Left colon (tissue), 2 donors: ENCODE data around the gene FOCAD. TPM values are rescaled to one million over a fixed set of nuclear protein-coding genes. Genes with fewer than 3 reads are reported as not detected.

Source experiments
- ATAC-seq: fragments of 200-7000 bp; cut with Tn5 transposase; one replicate; pipeline ENCODE4 v1.9.1; 2020; ENCODE audit warnings: mild to moderate bottlenecking, moderate library complexity
- DNase-seq, 2 donors: peaks; one replicate each; pipeline ENCODE4 v3.0.0-alpha.2; 2020
- intact Hi-C, 2 donors: fragments of 100-400 bp; cut with DNase I in 1 of 2; cut with micrococcal nuclease in 1 of 2; formaldehyde crosslinking; loops; one replicate each; pipeline versions ENCODE4 v1.11.2 to v1.14.0; 2022; cut with DNase I, micrococcal nuclease
- total RNA-seq, 2 donors: library from RNA; stranded (reverse); fragmentation: NEBNext Ultra II Directional; extraction: Animal tissue kit (Norgen Biotek cat#: 25700); gene quantifications; one replicate each; pipeline ENCODE4 v1.2.1, GENCODE V29; 2021
- donor health status: DM: no; HTN: no; CAD: no.
- donor health status: DM: yes; HTN: yes; CAD: no.

Gene FOCAD
- total RNA-seq, 2 donors from 2014 or later = 21.5 to 29.2 TPM

DNA sequence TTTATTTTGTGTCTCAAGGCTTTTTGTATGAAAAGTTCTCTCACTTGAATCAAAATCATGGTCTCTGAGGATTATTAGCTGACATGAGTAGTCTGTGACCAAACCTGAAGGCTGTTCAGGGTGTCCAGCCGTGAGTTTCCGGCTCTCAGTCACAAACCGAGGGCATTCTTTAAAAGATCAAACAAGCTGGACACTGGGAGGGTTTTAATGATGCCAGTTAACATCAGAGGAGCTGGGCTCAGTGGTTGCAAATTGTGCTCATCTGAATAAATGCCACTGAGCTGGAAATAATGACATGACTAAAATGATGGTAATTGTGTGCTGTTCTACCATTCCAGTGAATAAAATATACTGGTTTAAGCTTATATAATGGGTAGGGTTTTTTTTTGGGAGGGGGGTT lies 153.1 kb downstream of the FOCAD start:
- intact Hi-C loops = no loop called here
- DNase-seq (no peak), ATAC-seq (no peak)

GRCh38 chr9:20838218-20838617 lies 154.2 kb downstream of the FOCAD start:
- ATAC-seq (no peak), DNase-seq (no peak)
- intact Hi-C loops = no loop called here

- ATAC-seq (no peak), DNase-seq (no peak)
- intact Hi-C loops = no loop called here
Observed at GRCh38 chr9:20844916-20845315, 160.9 kb downstream of the FOCAD start.

GRCh38 chr9:20848490-20848889 lies 164.4 kb downstream of the FOCAD start:
- ATAC-seq = no peak
- no peak for DNase-seq
- intact Hi-C loops = no loop called here

GRCh38 chr9:20853866-20854265 lies 169.8 kb downstream of the FOCAD start:
- DNase-seq (no peak), ATAC-seq (no peak)
- intact Hi-C loops = no loop called here

- intact Hi-C loops = no loop called here
- ATAC-seq (no peak), DNase-seq (no peak)
Observed at GRCh38 chr9:20854444-20854843, 170.4 kb downstream of the FOCAD start.

- no peak for ATAC-seq
- DNase-seq = no peak
- intact Hi-C loops = no loop called here
Observed at GRCh38 chr9:20863945-20864344, 179.9 kb downstream of the FOCAD start.

DNA sequence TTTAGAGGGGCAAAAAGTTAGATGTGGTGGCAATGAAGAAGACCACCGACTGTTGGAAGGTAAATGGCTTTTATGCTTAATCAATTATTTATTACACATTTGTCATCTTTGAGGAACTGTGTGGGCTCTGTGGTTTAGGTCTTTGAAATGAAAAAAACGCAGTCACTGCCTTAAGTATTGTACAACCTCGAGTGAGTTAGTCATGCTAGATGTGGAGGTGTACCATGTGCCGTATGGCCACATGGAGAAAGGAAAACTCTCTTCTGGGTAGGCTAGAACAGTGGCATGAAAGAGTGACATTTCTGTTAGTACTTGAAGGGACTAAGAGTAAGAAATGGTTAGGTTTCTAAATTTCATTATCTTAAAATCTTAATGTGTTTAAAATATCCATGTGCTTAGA lies 181.3 kb downstream of the FOCAD start:
- DNase-seq (no peak), ATAC-seq (no peak)
- intact Hi-C loops = no loop called here

GRCh38 chr9:20870115-20870514 lies 186.1 kb downstream of the FOCAD start:
- DNase-seq (no peak), ATAC-seq (no peak)
- intact Hi-C loops = no loop called here

DNA sequence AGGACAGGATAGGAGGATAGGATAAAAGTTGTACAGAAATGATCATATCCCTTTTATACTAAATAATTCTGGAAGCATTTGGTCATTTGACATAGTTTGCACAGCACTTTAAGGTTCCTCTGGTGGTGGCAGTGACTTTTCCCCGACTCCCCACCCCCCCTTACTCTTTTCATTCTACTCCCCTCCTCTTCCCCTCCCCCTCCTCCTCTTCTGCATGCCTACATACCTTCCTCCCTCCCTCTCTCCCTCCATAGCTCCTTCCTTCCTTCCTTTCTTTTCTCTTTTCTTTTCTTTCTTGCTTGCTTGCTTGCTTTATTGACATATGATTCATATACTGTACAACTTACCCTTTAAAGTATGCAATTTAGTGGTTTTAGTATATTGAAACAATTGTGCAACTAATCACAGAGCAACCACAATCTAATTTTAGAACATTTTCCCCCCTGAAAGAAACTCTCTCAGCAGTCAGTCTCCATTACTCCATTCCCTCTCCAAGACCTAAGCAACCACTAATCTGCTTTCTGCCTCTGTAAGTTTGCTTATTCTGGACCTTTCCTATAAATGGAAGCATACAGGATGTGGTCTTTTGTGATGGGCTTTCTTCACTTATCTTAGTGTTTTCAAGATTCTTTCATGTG lies 188.4 kb downstream of the FOCAD start:
- no peak for ATAC-seq
- DNase-seq = no peak
- intact Hi-C loops = no loop called here

GRCh38 chr9:20873240-20873865 lies 189.3 kb downstream of the FOCAD start:
- no peak for DNase-seq
- ATAC-seq = no peak
- intact Hi-C loops = no loop called here

GRCh38 chr9:20880271-20880670 lies 196.2 kb downstream of the FOCAD start:
- intact Hi-C loops = no loop called here
- no peak for ATAC-seq
- DNase-seq = no peak

DNA sequence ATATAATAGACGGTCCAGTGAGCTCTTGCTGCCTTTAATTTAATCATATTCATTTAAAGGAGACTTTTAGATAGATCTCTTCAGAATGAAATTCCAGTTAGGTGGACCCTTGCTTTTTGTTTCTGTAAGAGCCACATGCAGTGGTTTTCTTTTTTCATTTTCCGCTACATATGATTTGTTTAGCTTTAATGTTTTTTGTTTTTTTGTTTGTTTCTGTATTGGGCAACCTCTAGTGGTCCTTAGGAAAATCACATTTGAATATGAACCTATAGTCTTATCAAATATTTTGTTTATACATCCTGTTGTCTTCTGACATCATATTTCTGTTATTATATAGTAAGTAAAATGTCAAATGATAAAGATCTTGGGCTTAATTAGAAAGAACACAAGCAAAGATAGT lies 196.6 kb downstream of the FOCAD start:
- intact Hi-C loops = no loop called here
- ATAC-seq (no peak), DNase-seq (no peak)

- ATAC-seq (peak; percentile 61), DNase-seq (peak; percentile 30 to 83)
- intact Hi-C loops = no loop called here
Observed at GRCh38 chr9:20884985-20885593, 201.0 kb downstream of the FOCAD start.

DNA sequence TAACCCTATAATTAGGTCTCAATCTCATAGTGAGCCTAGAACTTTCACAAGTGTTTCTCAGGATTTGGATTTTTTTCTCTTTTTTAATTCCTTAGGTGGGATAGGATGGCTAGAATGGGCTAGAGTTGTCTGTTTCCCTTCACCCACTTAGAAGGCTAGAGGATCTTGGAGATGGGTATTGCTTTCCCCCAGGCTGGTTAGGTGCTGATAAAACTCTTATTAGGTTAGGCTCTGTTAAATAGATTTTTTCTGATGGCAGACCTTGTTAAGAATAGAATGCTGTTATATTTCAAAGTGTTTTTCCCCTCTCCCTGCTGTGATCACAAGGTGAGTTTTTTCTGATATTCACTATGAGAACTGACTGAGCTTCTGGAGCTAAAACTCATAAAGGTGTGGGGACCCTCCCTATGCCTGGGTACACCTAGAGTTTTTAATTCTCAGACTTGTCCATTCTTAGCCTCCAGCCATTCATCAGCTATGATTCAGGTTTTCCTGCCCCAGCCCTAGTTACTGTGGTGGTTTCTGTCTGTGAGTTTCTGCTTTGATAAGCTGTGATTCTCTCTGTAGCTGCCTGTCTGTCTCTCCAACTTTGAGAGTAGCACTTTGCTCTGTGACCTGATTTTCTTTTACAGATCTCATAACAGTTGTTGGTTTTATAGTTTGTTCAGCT lies 215.0 kb downstream of the FOCAD start:
- intact Hi-C loops = no loop called here
- ATAC-seq (no peak), DNase-seq (no peak)

DNA sequence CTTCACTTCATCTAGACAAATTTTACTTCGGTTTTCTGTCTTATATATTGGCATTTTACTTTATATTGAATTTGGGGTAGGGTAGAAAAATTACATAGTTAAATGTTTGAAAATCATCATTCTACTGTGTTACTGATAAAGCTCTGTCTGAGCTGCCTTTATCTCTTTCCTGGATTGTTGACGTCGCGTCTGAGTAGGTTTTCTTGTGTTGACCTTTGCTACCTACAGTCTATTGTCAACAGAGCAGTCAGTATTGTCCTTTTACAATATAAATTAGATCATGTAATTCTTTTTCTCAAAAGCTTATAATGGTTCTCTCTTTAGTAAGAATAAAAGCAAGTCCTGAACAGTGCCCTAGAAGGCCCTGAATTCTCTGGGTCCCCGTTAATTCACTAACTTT lies 219.2 kb downstream of the FOCAD start:
- intact Hi-C loops = no loop called here
- peak in 1 of 2 donors; percentile 4 for DNase-seq
- ATAC-seq = peak; percentile 95

DNA sequence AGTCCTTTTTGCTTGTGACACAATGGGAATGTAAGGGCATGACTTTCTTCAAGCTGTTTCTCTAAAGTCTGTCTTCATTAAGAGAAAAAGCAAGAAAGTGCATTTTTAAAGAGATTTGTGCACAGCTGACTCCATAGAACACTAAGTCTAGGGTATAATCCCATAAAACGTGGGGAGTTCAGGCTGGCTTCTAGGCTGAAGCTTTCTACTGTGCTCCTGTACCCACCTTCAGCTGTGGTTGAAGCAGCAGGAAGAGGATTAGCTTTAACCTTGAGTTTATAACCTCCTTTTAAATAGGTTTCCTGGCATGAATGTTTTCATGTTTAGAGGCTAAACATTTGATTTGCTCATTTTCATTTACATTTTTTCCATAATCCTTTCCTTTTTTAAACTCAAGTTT lies 220.9 kb downstream of the FOCAD start:
- ATAC-seq (no peak), DNase-seq (no peak)
- intact Hi-C loops = no loop called here

DNA sequence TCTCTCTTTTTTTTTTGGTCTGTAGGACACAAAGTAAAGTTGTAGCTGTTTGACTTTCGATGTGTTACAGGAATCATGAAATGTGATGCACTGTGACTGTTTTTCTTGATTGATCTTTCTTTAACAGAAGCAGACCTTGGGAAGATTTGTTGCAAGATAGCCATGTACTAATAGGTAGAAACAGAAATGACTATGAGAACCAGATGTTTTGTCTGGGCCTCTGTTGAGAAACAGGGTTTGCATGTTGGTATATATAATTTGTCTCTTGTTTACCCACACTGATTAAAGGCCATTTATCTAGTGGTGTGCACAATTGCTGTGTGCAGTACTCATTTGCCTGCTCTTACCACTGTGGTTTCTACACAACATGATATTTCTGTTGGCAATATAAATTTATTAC lies 222.3 kb downstream of the FOCAD start:
- intact Hi-C loops = no loop called here
- no peak for DNase-seq
- ATAC-seq = peak; percentile 40

DNA sequence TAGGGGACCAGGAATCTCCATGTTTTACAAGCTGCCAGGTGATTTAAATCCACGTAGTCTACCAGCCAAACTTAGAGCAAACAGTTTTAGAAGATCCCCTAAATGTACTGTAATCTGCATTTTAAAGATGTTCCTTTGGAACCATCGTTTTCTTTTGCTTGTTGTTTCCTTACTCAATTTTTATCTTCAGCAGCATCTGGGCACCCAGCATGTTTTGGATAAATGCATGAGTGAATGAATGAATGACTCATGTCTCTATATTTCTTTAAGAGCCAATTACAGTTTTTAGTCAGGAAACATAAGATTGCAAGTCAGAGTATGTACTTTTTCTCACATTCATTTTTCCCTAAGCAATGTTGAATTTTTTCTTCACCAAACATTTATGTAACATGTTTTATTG lies 224.4 kb downstream of the FOCAD start:
- intact Hi-C loops = no loop called here
- ATAC-seq = no peak
- no peak for DNase-seq

DNA sequence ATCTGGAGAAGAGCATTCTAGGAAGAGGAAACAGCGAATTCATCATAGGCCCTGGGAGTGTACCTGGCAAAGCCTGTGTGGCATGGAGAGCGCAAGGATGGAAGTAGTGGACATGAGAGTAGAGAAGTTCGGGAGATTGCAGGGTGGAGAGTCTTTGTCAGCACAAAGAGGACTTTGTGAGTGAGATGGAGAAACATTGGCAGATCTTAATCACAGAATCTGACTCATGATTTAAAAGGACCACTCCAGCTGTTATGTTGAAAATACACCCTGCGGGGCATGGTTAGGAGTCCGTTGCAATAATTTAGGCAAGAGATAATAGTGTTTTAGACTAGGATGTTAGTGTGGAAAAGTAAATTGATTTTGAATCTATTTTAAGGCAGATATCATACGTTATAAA lies 230.5 kb downstream of the FOCAD start:
- DNase-seq (no peak), ATAC-seq (no peak)
- intact Hi-C loops = no loop called here
